ENCODE measurements around the gene TIAM1.

Gene TIAM1

DNA sequence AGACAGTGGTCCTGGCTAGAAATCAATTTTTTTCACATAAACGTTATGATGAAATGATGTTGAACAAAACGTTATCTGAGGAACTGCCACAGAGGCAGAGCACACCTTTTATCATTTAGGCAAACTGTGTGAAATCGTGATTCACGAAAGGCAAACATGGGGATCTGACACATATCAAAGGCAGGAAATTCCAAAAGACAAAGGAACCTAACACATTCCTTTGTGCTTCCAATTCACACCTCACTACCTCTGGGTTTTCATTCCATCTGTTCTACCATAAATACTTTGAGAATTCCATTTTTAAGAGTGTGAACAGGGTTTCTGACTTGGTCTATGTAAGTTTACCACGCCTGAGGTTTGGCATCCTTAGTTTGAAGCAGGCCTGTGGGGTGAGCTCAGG is 186.3 kb downstream of the TIAM1 start:
- Histone ChIP-seq H3K9me3 (ENCODE audit: insufficient read depth, low read length) (0 out of 2 replicates have a peak, but pooled peaks cover 7% of the 10 kb centered on the region), H3K79me2 (ENCODE audit: low read length) (no peaks in the 10 kb centered on the region), H3K4me3 (ENCODE audit: low read length) (no peak overlapping the region), H4K20me1 (ENCODE audit: insufficient read depth, low read length) (no peaks in the 10 kb centered on the region), H3K9ac (ENCODE audit: low read length) (no peak overlapping the region), H3K4me1 (ENCODE audit: low read length) (peaks cover 6% of the 10 kb centered on the region), H2AFZ (ENCODE audit: low read depth, low read length) (no peak overlapping the region), H3K27ac (ENCODE audit: low read length) (no peak overlapping the region), H3K36me3 (replicated peaks; ENCODE audit: low read depth, low read length) (no peaks in the 10 kb centered on the region), H3K4me2 (ENCODE audit: low read length) (no peak overlapping the region), H3K27me3 (ENCODE audit: low read depth, low read length) (no peaks in the 10 kb centered on the region)
- TF ChIP-seq CTCF (IDR thresholded peaks at IDR 0.05; ENCODE audit: low read depth, low read length) (no peak), EZH2phosphoT487 (IDR thresholded peaks at IDR 0.05; ENCODE audit: low read depth) (no peak)

DNA sequence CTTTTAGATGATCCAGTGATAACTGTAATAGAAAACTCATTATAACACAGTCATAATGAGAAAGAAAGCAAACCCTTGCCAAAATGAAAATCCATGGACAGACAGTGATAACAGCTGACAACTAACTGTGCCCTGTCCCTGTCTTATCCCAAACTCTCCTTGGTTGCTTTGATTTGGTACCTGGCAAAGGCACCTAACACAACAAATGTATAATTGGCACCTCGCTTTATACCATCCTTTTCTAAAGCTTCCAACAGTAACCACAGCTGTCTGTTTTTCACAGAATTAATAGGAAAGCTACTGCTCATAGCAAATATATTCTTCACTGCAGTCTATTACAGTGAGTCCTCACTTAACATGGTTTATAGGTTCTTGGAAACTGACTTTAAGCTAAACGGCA is 187.4 kb downstream of the TIAM1 start:
- no peaks in the 10 kb centered on the region for H3K36me3 ChIP-seq (replicated peaks; ENCODE audit: low read depth, low read length)
- no peak overlapping the region for H3K4me2 ChIP-seq (ENCODE audit: low read length)
- H3K4me1 ChIP-seq (ENCODE audit: low read length): no peaks in the 10 kb centered on the region
- no peaks in the 10 kb centered on the region for H3K79me2 ChIP-seq (ENCODE audit: low read length)
- H3K9me3 ChIP-seq (ENCODE audit: insufficient read depth, low read length): 0 out of 2 replicates have a peak, but pooled peaks cover 7% of the 10 kb centered on the region
- no peak for TF ChIP-seq EZH2phosphoT487 (IDR thresholded peaks at IDR 0.05; ENCODE audit: low read depth)
- no peak for TF ChIP-seq CTCF (IDR thresholded peaks at IDR 0.05; ENCODE audit: low read depth, low read length)
- no peak overlapping the region for H3K27ac ChIP-seq (ENCODE audit: low read length)
- no peaks in the 10 kb centered on the region for H4K20me1 ChIP-seq (ENCODE audit: insufficient read depth, low read length)
- no peak overlapping the region for H2AFZ ChIP-seq (ENCODE audit: low read depth, low read length)
- no peak overlapping the region for H3K9ac ChIP-seq (ENCODE audit: low read length)
- no peaks in the 10 kb centered on the region for H3K27me3 ChIP-seq (ENCODE audit: low read depth, low read length)
- H3K4me3 ChIP-seq (ENCODE audit: low read length): no peak overlapping the region

DNA sequence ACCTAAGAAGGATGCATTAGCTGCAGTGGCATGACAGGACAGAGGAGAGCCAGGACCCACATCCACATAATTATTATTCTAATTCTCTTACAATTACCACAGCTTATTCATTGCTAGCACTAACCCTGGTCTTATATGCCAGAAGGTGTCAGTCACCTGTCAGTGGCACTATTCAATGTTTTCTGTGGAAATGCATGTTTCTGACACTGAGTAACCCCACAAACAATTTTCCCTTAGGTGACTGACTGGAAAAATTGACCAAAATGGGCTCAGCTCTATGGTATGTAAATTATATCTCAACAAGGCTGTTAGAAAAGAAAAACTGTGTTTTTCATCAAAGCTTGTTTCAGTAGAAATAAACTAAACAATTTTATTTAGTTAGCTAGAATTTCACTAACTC is 187.9 kb downstream of the TIAM1 start:
- H3K36me3 ChIP-seq (replicated peaks; ENCODE audit: low read depth, low read length): no peaks in the 10 kb centered on the region
- H3K79me2 ChIP-seq (ENCODE audit: low read length): no peaks in the 10 kb centered on the region
- H3K4me2 ChIP-seq (ENCODE audit: low read length): no peak overlapping the region
- no peaks in the 10 kb centered on the region for H3K4me1 ChIP-seq (ENCODE audit: low read length)
- no peak overlapping the region for H3K27ac ChIP-seq (ENCODE audit: low read length)
- H2AFZ ChIP-seq (ENCODE audit: low read depth, low read length): no peak overlapping the region
- no peak overlapping the region for H3K4me3 ChIP-seq (ENCODE audit: low read length)
- no peak overlapping the region for H3K9ac ChIP-seq (ENCODE audit: low read length)
- H4K20me1 ChIP-seq (ENCODE audit: insufficient read depth, low read length): no peaks in the 10 kb centered on the region
- 0 out of 2 replicates have a peak, but pooled peaks cover 7% of the 10 kb centered on the region for H3K9me3 ChIP-seq (ENCODE audit: insufficient read depth, low read length)
- no peaks in the 10 kb centered on the region for H3K27me3 ChIP-seq (ENCODE audit: low read depth, low read length)
- TF ChIP-seq CTCF (IDR thresholded peaks at IDR 0.05; ENCODE audit: low read depth, low read length) (no peak), EZH2phosphoT487 (IDR thresholded peaks at IDR 0.05; ENCODE audit: low read depth) (no peak)

DNA sequence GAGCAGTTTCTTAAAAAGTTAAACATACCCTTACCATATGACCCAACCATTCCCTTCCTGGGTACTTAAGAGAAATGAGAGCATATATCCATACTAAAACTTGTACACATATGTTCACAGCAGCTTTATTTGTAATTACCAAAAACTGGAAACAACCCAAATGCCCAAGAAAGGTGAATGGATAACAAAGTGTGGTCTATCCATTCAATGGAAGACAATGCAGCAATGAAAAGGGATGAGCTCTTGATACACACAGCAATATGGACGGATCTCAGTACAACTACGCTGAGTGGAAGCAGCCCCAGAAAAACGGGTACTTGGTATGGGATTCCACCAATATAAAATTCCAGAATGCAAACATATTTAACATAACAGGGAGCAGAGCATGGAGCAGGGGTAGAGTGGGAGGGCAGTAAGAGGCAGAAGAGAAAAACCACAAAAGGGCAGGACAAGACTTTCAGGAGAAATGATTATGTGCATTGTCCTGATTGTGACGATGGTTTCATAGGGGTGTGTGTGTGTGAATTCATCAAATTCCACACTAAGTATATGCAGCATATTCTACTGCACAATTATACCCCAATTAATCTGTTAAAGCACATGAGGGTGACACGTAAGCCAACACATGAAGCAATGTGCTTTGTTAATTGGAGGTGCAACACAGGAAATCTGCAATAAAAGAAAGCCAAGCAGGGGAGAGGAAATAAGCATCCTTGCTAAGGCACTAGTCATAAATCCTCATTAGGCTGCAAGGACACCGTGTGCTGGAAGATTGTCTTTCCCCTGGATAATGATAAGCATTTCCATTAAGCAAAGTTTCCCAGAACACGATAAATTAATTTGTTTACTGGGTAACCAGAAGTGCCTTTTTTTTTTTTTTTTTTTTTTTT is 192.7 kb downstream of the TIAM1 start:
- TF ChIP-seq CTCF (IDR thresholded peaks at IDR 0.05; ENCODE audit: low read depth, low read length): no peak
- TF ChIP-seq EZH2phosphoT487 (IDR thresholded peaks at IDR 0.05; ENCODE audit: low read depth): no peak

More for the DNA sequence above, 192.7 kb downstream of the TIAM1 start:
- no peak overlapping the region for H2AFZ ChIP-seq (ENCODE audit: low read depth, low read length)
- H4K20me1 ChIP-seq (ENCODE audit: insufficient read depth, low read length): no peaks in the 10 kb centered on the region
- H3K4me2 ChIP-seq (ENCODE audit: low read length): no peak overlapping the region
- H3K9ac ChIP-seq (ENCODE audit: low read length): no peak overlapping the region
- no peak overlapping the region for H3K27ac ChIP-seq (ENCODE audit: low read length)
- H3K4me3 ChIP-seq (ENCODE audit: low read length): no peak overlapping the region
- no peaks in the 10 kb centered on the region for H3K27me3 ChIP-seq (ENCODE audit: low read depth, low read length)
- 0 out of 2 replicates have a peak, but pooled peaks cover 2% of the 10 kb centered on the region for H3K9me3 ChIP-seq (ENCODE audit: insufficient read depth, low read length)
- no peaks in the 10 kb centered on the region for H3K4me1 ChIP-seq (ENCODE audit: low read length)
- no peaks in the 10 kb centered on the region for H3K36me3 ChIP-seq (replicated peaks; ENCODE audit: low read depth, low read length)
- no peaks in the 10 kb centered on the region for H3K79me2 ChIP-seq (ENCODE audit: low read length)

Measured in OCI-LY3 (cell line).